Measurements from ENCODE around the gene XXYLT1. TPM values are rescaled to one million over a fixed set of nuclear protein-coding genes. Genes with fewer than 3 reads are reported as not detected.

Gene XXYLT1
- total and polyA plus RNA-seq, 10 of the 15 experiments (the other 5 are each of a cell fraction or from before 2014, with no cell fraction given) = 1.2 to 14.2 (median 9.3) TPM

DNA sequence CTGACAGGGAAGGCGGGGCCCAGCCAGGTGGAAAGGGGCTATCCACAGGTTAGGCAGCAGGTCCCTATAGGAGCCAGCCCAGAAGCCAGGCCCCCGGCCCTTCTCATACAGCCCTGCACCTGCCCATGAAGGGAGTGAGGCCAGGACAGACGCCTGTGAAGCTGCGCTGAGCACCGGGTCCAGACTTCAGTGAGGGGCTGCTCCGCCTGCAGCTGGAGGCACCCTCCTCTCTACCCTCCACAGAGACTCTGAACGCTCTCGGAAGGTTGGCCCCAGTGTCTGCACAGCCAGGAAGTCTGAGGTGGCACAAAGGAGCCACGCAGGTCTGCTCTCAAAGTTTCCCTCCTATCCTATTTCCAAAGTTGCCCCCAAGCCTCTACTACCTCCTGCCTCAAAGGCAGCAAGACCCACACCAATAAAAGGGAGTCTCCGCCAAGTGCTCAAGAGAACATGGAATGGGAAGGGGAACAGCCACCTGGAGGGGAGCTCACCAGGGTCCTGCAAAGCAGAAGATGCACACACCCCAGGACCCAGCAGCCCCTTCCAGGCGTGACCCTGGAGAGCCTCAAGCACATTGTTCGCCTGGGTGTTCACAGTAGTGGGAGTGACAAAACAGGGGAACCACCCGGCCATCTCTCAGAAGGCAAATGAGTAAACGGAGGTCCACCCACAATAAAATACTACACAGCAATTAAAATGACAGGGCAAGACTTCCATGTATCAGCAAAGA is 19.5 kb downstream of the XXYLT1 start:
- peaks cover 25% of the 10 kb centered on the region for H3K4me1 ChIP-seq (ENCODE audit: control insufficient read depth, insufficient read depth, low read length)
- POLR2A ChIA-PET = interaction anchor here (1.4 to 4.7 kb wide), 5 partner anchors 64 to 122 kb away, joined by 3 to 43 read pairs (median 12); no protein-coding TSS in a partner anchor
- H4K20me1 ChIP-seq (ENCODE audit: control insufficient read depth, insufficient read depth) = no peaks in the 10 kb centered on the region
- peak overlapping the region; percentile 15; the same call in 1 of the 2 replicates for H2AFZ ChIP-seq (ENCODE audit: control insufficient read depth, low read depth, low read length)
- H3K4me2 ChIP-seq (ENCODE audit: control insufficient read depth, insufficient read depth) = peak overlapping the region; percentile 51
- H3K27me3 ChIP-seq (replicated peaks in 1 of 2; ENCODE audit: control insufficient read depth in 2 of 2, insufficient read depth in 2 of 2, low read length in 1 of 2) = no peaks in the 10 kb centered on the region
- no peak overlapping the region for H3K4me3 ChIP-seq
- CTCF ChIA-PET = interaction anchor here (0.6 to 5.3 kb wide), 14 partner anchors 19 to 918 kb away, joined by 3 to 33 read pairs (median 4); partner anchors contain the start of genes LSG1 and XXYLT1
- no peaks in the 10 kb centered on the region for H3K9me3 ChIP-seq (replicated peaks; ENCODE audit: control insufficient read depth, insufficient read depth, low read length)
- intact Hi-C loops (cut with micrococcal nuclease; ENCODE audit: unreplicated experiment) (loop anchor here (1.0 kb wide), 1 partner anchor 122 kb away; no protein-coding TSS in a partner anchor), in situ Hi-C loops (cut with MboI) (loop anchor here (10.0 kb wide), 1 partner anchor 917 kb away; no protein-coding TSS in a partner anchor)
- no TSS peak for BruUV-seq (replicated peaks)
- RAD21 ChIA-PET (ENCODE audit: unreplicated experiment) = interaction anchor here (0.7 to 4.8 kb wide), 10 partner anchors 24 to 568 kb away, joined by 3 to 67 read pairs (median 10); no protein-coding TSS in a partner anchor
- DNase-seq (ENCODE audit: low read depth, low spot score) (no peak), ATAC-seq (peak; percentile 70), FAIRE-seq (peak; percentile 49)
- SMC1A ChIA-PET (ENCODE audit: uncharacterized antibody, unreplicated experiment) = interaction anchor here (0.9 to 7.3 kb wide), 11 partner anchors 12 to 568 kb away, joined by 3 to 70 read pairs (median 7); no protein-coding TSS in a partner anchor
- H3K36me3 ChIP-seq (ENCODE audit: control insufficient read depth in 2 of 2, insufficient read depth in 2 of 2, low read length in 1 of 2) = no peaks in the 10 kb centered on the region
- peak overlapping the region; percentile 29; the same call in 1 of the 2 replicates for H3K9ac ChIP-seq (ENCODE audit: control insufficient read depth, insufficient read depth, low read length)
- H3K79me2 ChIP-seq (ENCODE audit: control insufficient read depth, insufficient read depth, low read length) = peaks cover 2% of the 10 kb centered on the region
- peak overlapping the region; percentile 23 for H3K27ac ChIP-seq (ENCODE audit: control insufficient read depth, insufficient read depth)
- TF ChIP-seq MEF2A (IDR thresholded peaks at IDR 0.05; ENCODE audit: insufficient read depth, low read depth, low read length) (no peak), WRNIP1 (IDR thresholded peaks at IDR 0.05; ENCODE audit: borderline replicate concordance, low read depth, low read length) (no peak), ATF7 (IDR thresholded peaks at IDR 0.05; ENCODE audit: low read depth) (no peak), MTA2 (IDR thresholded peaks at IDR 0.05; ENCODE audit: low read depth) (no peak), POLR2AphosphoS5 (IDR thresholded peaks at IDR 0.05; ENCODE audit: low read length) (no peak), POU2F2 (IDR thresholded peaks at IDR 0.05; ENCODE audit: borderline replicate concordance, low read depth, low read length) (no peak), SREBF1 (IDR thresholded peaks at IDR 0.05; ENCODE audit: low read length) (no peak), IRF4 (IDR thresholded peaks at IDR 0.05; ENCODE audit: low read depth, low read length) (no peak), TCF3 (IDR thresholded peaks at IDR 0.05; ENCODE audit: borderline replicate concordance, insufficient read depth, low read depth, low read length) (no peak)
- TF ChIP-seq, protein P1, sequence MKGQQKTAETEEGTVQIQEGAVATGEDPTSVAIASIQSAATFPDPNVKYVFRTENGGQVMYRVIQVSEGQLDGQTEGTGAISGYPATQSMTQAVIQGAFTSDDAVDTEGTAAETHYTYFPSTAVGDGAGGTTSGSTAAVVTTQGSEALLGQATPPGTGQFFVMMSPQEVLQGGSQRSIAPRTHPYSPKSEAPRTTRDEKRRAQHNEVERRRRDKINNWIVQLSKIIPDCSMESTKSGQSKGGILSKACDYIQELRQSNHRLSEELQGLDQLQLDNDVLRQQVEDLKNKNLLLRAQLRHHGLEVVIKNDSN (IDR thresholded peaks at IDR 0.05; ENCODE audit: borderline replicate concordance, extremely low read length, insufficient read depth, low read depth, low read length) = no peak
- WGBS (ENCODE audit: insufficient coverage, insufficient replicate concordance, low lambda C conversion rate, missing lambda C conversion rate) = 74% methylated on average over 14 of the region's 14 CpGs
